B cell (primary cell): ENCODE data around the gene OSBP2. TPM values are rescaled to one million over a fixed set of nuclear protein-coding genes. Genes with fewer than 3 reads are reported as not detected.

Experiments
- ATAC-seq: fragments of 200-7000 bp; cut with Tn5 transposase; one replicate; pipeline ENCODE4 v1.10.0; 2021; ENCODE audit warnings: low read depth, mild to moderate bottlenecking, moderate number of reproducible peaks, moderate library complexity
- CTCF ChIA-PET: fragments of 350-600 bp; sonication (Branson Sonifier 250); formaldehyde crosslinking; loops from one replicate; lab custom pipeline; 2021; ENCODE audit warnings: antibody characterized with exemption, inconsistent platforms; lab: Charles Lee
- POLR2A ChIA-PET: fragments of 350-600 bp; sonication (Branson Sonifier 250); formaldehyde crosslinking; loops from one replicate; lab custom pipeline; 2021; ENCODE audit warnings: antibody characterized with exemption; lab: Charles Lee
- DNase-seq: peaks from one replicate; pipeline ENCODE4 v3.0.0; 2013
- H2AFZ ChIP-seq: 2 replicates; pipeline ENCODE4 v1.6.1; 2012; ENCODE audit warnings: mild to moderate bottlenecking, low read depth, low read length; ENCODE audit not compliant: insufficient read depth, poor library complexity, severe bottlenecking
- H3K27ac ChIP-seq, 2 donors: 1 replicate in 1 of 2; 2 replicates in 1 of 2; pipeline ENCODE4 v1.5.1; 2012 to 2013; ENCODE audit warnings: low read length in 2 of 2, mild to moderate bottlenecking in 2 of 2, moderate library complexity in 1 of 2
- H3K27me3 ChIP-seq, 4 experiments: fragments of 200-600 bp in 1 of 4; sonication (generic) in 1 of 4; replicated peaks in 1 of 4; 1 replicate in 2 of 4; 2 replicates in 2 of 4; pipeline versions ENCODE4 v1.6.1 to v1.7.0; 2013 to 2016; ENCODE audit warnings: low read length in 3 of 4, mild to moderate bottlenecking in 2 of 4, mixed read lengths in 1 of 4, moderate library complexity in 1 of 4; ENCODE audit not compliant: insufficient read depth in 4 of 4, control insufficient read depth in 3 of 4; ENCODE audit errors: control extremely low read depth in 1 of 4
- H3K36me3 ChIP-seq, 2 experiments: replicated peaks in 1 of 2; 1 replicate in 1 of 2; 2 replicates in 1 of 2; pipeline versions ENCODE4 v1.6.1 to v1.7.1; 2013; ENCODE audit warnings: low read length in 1 of 2; ENCODE audit not compliant: insufficient read depth in 2 of 2, control insufficient read depth in 1 of 2; ENCODE audit errors: control extremely low read depth in 1 of 2, extremely low read depth in 1 of 2
- H3K4me1 ChIP-seq, 2 donors: fragments of 200-600 bp in 1 of 2; sonication (generic) in 1 of 2; 1 replicate in 1 of 2; 2 replicates in 1 of 2; pipeline versions ENCODE4 v1.5.1 to v1.6.1; 2013 to 2017; ENCODE audit warnings: low read length in 2 of 2; ENCODE audit not compliant: control insufficient read depth in 2 of 2, insufficient read depth in 2 of 2
- H3K4me2 ChIP-seq: replicated peaks from 2 replicates; pipeline ENCODE3; 2012; ENCODE audit warnings: mild to moderate bottlenecking, low read depth, low read length; ENCODE audit not compliant: poor library complexity, severe bottlenecking
- H3K4me3 ChIP-seq, 5 experiments: fragments of 200-600 bp in 1 of 5; sonication (generic) in 1 of 5; 1 replicate in 3 of 5; 2 replicates in 2 of 5; pipeline versions ENCODE4 v1.5.1 to v1.7.0; 2011 to 2016; ENCODE audit warnings: low read length in 4 of 5, mild to moderate bottlenecking in 4 of 5, low read depth in 2 of 5, control low read depth in 1 of 5, moderate library complexity in 1 of 5; ENCODE audit not compliant: insufficient read depth in 1 of 5; ENCODE audit errors: control extremely low read depth in 1 of 5, extremely low read depth in 1 of 5
- H3K79me2 ChIP-seq: fragments of 200-600 bp; sonication (generic); one replicate; pipeline ENCODE4 v1.6.0; 2016; ENCODE audit warnings: low read length; ENCODE audit not compliant: control insufficient read depth, insufficient read depth
- H3K9ac ChIP-seq: fragments of 200-600 bp; sonication (generic); 2 replicates; pipeline ENCODE4 v1.6.1; 2017; ENCODE audit warnings: mild to moderate bottlenecking, low read length, moderate library complexity
- H3K9me3 ChIP-seq, 3 donors: one replicate each; pipeline versions ENCODE4 v1.6.1 to v1.7.1; 2013; ENCODE audit warnings: low read length in 2 of 3; ENCODE audit not compliant: control insufficient read depth in 2 of 3, insufficient read depth in 1 of 3; ENCODE audit errors: control extremely low read depth in 1 of 3
- H4K20me1 ChIP-seq: 2 replicates; pipeline ENCODE4 v1.6.0; 2012; ENCODE audit warnings: mild to moderate bottlenecking, low read length; ENCODE audit not compliant: insufficient read depth, control insufficient read depth, poor library complexity, severe bottlenecking
- H3K27ac Mint-ChIP-seq: one replicate; pipeline ENCODE4 v1.8.0; 2021; ENCODE audit warnings: mixed read lengths
- H3K27me3 Mint-ChIP-seq: one replicate; pipeline ENCODE4 v1.8.0; 2021; ENCODE audit warnings: mixed read lengths
- H3K4me1 Mint-ChIP-seq: one replicate; pipeline ENCODE4 v1.8.0; 2021; ENCODE audit warnings: mixed read lengths
- H3K4me3 Mint-ChIP-seq: one replicate; pipeline ENCODE4 v1.8.0; 2021; ENCODE audit warnings: mixed read lengths
- H3K9me3 Mint-ChIP-seq: one replicate; pipeline ENCODE4 v1.8.0; 2022; ENCODE audit warnings: mixed read lengths; ENCODE audit not compliant: insufficient read depth
- CTCF ChIP-seq: fragments of 200-600 bp; IDR thresholded peaks from one replicate; pipeline ENCODE4 v1.8.0; 2022; ENCODE audit warnings: antibody characterized with exemption, mild to moderate bottlenecking
- EZH2 ChIP-seq: IDR thresholded peaks from 2 replicates; pipeline ENCODE4 v1.6.1; 2012; ENCODE audit warnings: borderline replicate concordance, low read depth, mild to moderate bottlenecking, moderate library complexity, low read length; ENCODE audit not compliant: insufficient read depth, poor library complexity, severe bottlenecking
- WGBS: methylation state at CpG from one replicate; pipeline ENCODE4 v1.1.5; 2013; ENCODE audit warnings: missing lambda C conversion rate; ENCODE audit not compliant: insufficient coverage; 5-methylcytosine and 5-hydroxymethylcytosine counted together
- intact Hi-C: fragments of 100-400 bp; cut with micrococcal nuclease; formaldehyde crosslinking; loops from one replicate; pipeline ENCODE4 v1.10.0; 2022
- polyA plus RNA-seq: library from polyadenylated mRNA; depleted of rRNA; stranded (reverse); fragments of >200 nt; gene quantifications from 2 replicates; pipeline ENCODE4 v1.2.3, GENCODE V29; 2012
- total RNA-seq, 2 donors: library from RNA; stranded (reverse); fragments of 120-200 nt in 1 of 2; gene quantifications; 1 replicate in 1 of 2; 2 replicates in 1 of 2; pipeline versions ENCODE4 v1.2.3 to v1.2.4, GENCODE V29; 2013 to 2022

The OSBP2 gene
- total and polyA plus RNA-seq, 2 donors (not counting 1 experiment from before 2014, with no cell fraction given): 0.10 to 1.0 TPM

DNA sequence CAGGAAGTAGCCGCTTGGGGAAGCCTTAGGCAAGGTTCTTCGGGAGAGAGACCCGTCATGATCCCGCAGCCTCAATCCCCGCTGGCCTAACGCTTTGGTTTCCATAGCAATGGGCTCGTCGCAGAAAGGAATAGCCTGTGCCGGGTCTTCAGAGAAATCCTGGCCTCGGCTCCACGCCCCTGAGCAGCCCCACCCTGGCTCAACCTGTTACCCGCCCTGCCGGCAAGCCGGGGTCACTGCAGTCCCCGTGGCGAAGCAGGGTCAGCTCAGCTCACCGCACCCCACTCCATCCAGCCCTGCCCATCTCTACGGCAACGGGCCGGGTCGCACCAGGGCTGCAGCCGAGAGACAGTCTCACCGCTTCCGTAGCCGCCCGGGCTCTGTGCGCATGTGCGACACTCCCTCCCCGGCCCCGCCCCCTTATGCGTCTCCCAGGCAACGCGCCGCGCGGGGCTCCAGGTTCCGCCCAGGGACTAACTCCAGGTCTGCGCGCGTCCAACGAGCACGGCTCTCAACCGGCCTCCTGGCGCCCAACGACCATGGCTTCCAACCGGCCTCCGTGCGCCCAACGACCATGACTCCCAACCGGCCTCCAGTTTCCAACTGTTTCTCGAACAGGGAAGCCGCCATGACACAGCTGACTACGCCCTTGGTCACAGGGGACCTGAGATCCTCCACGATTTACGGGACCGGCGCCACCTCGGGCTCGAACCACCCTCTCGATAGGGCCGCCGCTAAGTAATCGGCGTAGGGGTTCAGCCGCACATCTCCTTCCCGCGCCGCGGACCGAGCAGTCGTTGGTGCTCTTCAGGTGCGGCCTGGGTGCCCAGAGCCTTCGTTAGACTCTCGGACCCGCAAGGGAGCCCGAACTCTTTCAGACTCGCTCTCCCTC is 26.9 kb upstream of the OSBP2 start, which contains the start of gene DUSP18:
Gene DUSP18 (minus strand): TSS at position 382 of the 892 bp plus-strand sequence. CDS start 3,872 bp downstream, outside the sequence.
- peak within 1 kb of the TSS; percentile 97 for H2AFZ ChIP-seq
- H3K9me3 Mint-ChIP-seq: no peaks in the 10 kb centered on the region
- no peaks in the 10 kb centered on the region for H3K9me3 ChIP-seq
- peak within 1 kb of the TSS; percentile 81 to 93 (median 86) for H3K4me3 ChIP-seq
- DNase-seq (peak; percentile 96), ATAC-seq (peak; percentile 93)
- H3K27me3 Mint-ChIP-seq: no peaks in the 10 kb centered on the region
- H3K79me2 ChIP-seq: peaks cover 5% of the 10 kb centered on the region
- TF ChIP-seq EZH2 (no peak), CTCF (peak; percentile 41)
- peak within 1 kb of the TSS; percentile 18 to 53 for H3K27ac ChIP-seq
- peak within 1 kb of the TSS; percentile 85 for H3K9ac ChIP-seq
- ChIA-PET CTCF (interaction anchor here (3.9 kb wide), 1 partner anchor 33 kb away, joined by 35 read pairs; the partner anchor contains the start of gene SLC35E4), POLR2A (interaction anchor here (2.4 kb wide), 1 partner anchor 33 kb away, joined by 10 read pairs; no protein-coding TSS in a partner anchor)
- peak within 1 kb of the TSS; percentile 92 for H3K27ac Mint-ChIP-seq
- H3K27me3 ChIP-seq: peaks cover 0 to 6% (median 0%) of the 10 kb centered on the region in 4 experiments
- H3K4me3 Mint-ChIP-seq: peak within 1 kb of the TSS; percentile 98
- H3K4me1 ChIP-seq: peaks cover 12 to 17% of the 10 kb centered on the region in 2 donors
- peak within 1 kb of the TSS; percentile 83 for H3K4me2 ChIP-seq
- H4K20me1 ChIP-seq: no peaks in the 10 kb centered on the region
- intact Hi-C loops: loop anchor here (1.0 to 10.0 kb wide), 4 partner anchors 27 to 677 kb away; partner anchors contain the start of genes OSBP2, PATZ1 and SLC35E4
- WGBS: 1% methylated on average over 77 of the region's 77 CpGs
- peaks cover 0 to 13% of the 10 kb centered on the region in 2 experiments for H3K36me3 ChIP-seq
- peaks cover 21% of the 10 kb centered on the region for H3K4me1 Mint-ChIP-seq
